Measurements from ENCODE around the gene SCFD2.

SCFD2 gene

GRCh38 chr4:53130896-53131561, 234.8 kb downstream of the SCFD2 start:
- Mint-ChIP-seq H3K9me3 (no peaks in the 10 kb centered on the region), H3K4me1 (no peaks in the 10 kb centered on the region), H3K36me3 (peaks cover 21% of the 10 kb centered on the region), H3K4me3 (no peak overlapping the region), H3K27ac (no peak overlapping the region), H3K27me3 (no peaks in the 10 kb centered on the region)
- no peak for ATAC-seq

GRCh38 chr4:53128706-53129357, 237.0 kb downstream of the SCFD2 start:
- no peak overlapping the region for H3K27ac Mint-ChIP-seq
- H3K36me3 Mint-ChIP-seq: peaks cover 22% of the 10 kb centered on the region
- H3K4me3 Mint-ChIP-seq: no peak overlapping the region
- no peaks in the 10 kb centered on the region for H3K9me3 Mint-ChIP-seq
- H3K27me3 Mint-ChIP-seq: no peaks in the 10 kb centered on the region
- H3K4me1 Mint-ChIP-seq: no peaks in the 10 kb centered on the region
- ATAC-seq: no peak

- ATAC-seq: no peak
- Mint-ChIP-seq H3K9me3 (no peaks in the 10 kb centered on the region), H3K27me3 (no peaks in the 10 kb centered on the region), H3K36me3 (peaks cover 20% of the 10 kb centered on the region), H3K4me1 (no peaks in the 10 kb centered on the region), H3K27ac (no peak overlapping the region), H3K4me3 (no peak overlapping the region)
Observed at GRCh38 chr4:53128231-53128630, 237.6 kb downstream of the SCFD2 start.

GRCh38 chr4:53127365-53127764, 238.5 kb downstream of the SCFD2 start:
- Mint-ChIP-seq H3K27me3 (no peaks in the 10 kb centered on the region), H3K27ac (no peak overlapping the region)

DNA sequence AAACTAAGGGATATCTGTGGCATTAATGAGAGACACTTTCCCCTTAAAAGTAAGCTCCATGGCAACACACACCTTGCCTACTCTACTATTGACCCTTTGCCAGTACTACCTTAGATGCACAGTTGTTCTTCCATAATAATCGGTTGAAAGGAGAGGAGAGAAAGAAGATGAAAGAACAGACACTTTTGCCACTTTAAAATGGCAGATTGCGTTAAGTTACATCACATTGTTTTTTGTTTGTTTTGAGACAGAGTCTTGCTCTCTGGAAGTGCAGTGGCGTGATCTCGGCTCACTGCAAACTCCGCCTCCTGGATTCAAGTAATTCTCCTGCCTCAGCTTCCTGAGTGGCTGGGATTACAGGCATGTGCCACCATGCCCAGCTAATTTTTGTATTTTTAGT, 239.8 kb downstream of the SCFD2 start:
- H3K27me3 Mint-ChIP-seq: no peaks in the 10 kb centered on the region
- peaks cover 13% of the 10 kb centered on the region for H3K36me3 Mint-ChIP-seq
- no peaks in the 10 kb centered on the region for H3K9me3 Mint-ChIP-seq
- no peak for ATAC-seq
- H3K4me1 Mint-ChIP-seq: no peaks in the 10 kb centered on the region
- H3K4me3 Mint-ChIP-seq: no peak overlapping the region
- H3K27ac Mint-ChIP-seq: no peak overlapping the region

More at GRCh38 chr4:53127365-53127764, 238.5 kb downstream of the SCFD2 start:
- Mint-ChIP-seq H3K36me3 (peaks cover 17% of the 10 kb centered on the region), H3K4me3 (no peak overlapping the region), H3K9me3 (no peaks in the 10 kb centered on the region), H3K4me1 (no peaks in the 10 kb centered on the region)
- ATAC-seq: no peak

- Mint-ChIP-seq H3K4me1 (no peaks in the 10 kb centered on the region), H3K36me3 (peaks cover 12% of the 10 kb centered on the region)
- no peak for ATAC-seq
Observed at GRCh38 chr4:53123819-53124218, 242.0 kb downstream of the SCFD2 start.

DNA sequence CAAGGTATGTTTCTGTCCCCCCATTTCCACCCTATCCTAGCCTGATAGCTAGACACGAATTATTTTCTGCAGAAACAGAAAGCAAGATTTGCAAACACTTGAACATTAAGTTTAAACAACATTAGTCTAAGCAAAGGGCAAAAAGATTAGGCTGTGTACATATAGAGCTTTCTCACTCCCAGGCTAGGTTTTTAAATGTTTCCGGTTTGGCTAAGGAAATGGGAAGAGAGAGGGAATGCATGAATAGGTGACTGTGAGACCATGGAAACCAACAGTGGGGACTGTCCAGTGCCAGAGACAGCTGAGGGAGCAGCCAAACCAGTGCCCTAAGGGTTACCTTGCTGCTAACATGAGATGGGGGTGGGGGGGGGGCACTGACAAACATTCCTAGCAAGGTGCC, 242.7 kb downstream of the SCFD2 start:
- no peak for ATAC-seq
- Mint-ChIP-seq H3K4me3 (no peak overlapping the region), H3K36me3 (peaks cover 16% of the 10 kb centered on the region), H3K4me1 (no peaks in the 10 kb centered on the region), H3K27ac (no peak overlapping the region), H3K9me3 (no peaks in the 10 kb centered on the region), H3K27me3 (no peaks in the 10 kb centered on the region)

More at GRCh38 chr4:53123819-53124218, 242.0 kb downstream of the SCFD2 start:
- no peak overlapping the region for H3K27ac Mint-ChIP-seq
- no peak overlapping the region for H3K4me3 Mint-ChIP-seq
- no peaks in the 10 kb centered on the region for H3K9me3 Mint-ChIP-seq
- H3K27me3 Mint-ChIP-seq: no peaks in the 10 kb centered on the region

DNA sequence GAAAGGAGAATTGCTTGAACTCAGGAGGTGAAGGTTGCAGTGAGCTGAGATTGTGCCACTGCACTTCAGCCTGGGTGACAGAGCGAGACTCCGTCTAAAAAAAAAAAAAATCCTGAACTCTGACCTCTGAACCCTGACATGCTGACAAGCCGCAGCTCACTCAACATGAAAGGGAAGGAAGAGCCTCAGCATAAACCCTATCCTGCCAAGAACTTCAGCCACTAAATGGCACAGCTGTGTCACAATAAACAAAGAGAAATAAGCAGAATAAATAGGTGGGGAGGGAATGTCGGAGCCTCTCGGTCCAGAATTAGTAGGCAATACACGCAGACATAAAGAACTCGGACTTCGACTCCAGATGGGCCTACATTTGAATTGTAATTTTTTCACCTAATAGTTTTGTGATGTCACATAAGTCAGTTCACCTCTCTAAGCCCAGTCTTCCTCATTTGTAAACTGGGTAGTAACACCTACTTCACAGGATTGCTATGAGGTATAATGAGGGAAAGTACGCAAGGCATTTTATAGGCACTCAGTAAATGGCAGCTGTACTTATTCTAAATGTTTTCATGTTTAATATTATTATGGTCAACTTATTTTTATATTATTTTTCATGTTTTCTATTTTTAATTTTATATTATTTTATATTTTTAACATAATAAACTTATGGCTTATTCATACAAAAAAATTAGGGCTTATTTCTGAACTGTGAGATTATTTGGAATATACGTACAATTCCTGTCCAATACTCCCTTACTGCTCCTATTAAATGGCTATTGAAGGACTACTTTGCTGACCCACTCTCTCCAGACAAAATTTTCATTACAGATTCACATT, 243.4 kb downstream of the SCFD2 start:
- H3K36me3 Mint-ChIP-seq: peaks cover 17% of the 10 kb centered on the region
- ATAC-seq: no peak
- H3K27me3 Mint-ChIP-seq: no peaks in the 10 kb centered on the region
- H3K27ac Mint-ChIP-seq: no peak overlapping the region
- H3K4me3 Mint-ChIP-seq: no peak overlapping the region
- peaks cover 1% of the 10 kb centered on the region for H3K4me1 Mint-ChIP-seq
- no peaks in the 10 kb centered on the region for H3K9me3 Mint-ChIP-seq

GRCh38 chr4:53121264-53121865, 244.5 kb downstream of the SCFD2 start:
- Mint-ChIP-seq H3K9me3 (no peaks in the 10 kb centered on the region), H3K27me3 (no peaks in the 10 kb centered on the region)

DNA sequence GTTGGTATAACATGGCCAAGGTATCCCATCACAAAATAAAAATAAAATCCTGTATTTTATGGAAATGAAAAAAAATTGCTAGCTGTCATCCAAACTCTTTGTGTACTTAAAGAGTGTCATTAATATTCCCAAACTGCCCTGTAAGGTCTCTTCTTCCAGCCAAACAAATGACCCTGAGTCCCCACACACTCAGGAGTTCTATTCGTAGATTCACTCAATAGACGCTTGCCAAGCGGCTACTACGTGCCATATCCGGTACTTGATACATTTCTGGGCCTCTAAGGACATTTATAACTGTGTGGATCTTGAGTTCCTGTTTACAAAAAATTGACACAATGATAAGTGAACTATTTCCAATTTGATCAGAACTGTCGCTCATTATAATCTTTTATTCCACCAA, 245.1 kb downstream of the SCFD2 start:
- Mint-ChIP-seq H3K9me3 (no peaks in the 10 kb centered on the region), H3K27ac (no peak overlapping the region), H3K4me3 (no peak overlapping the region), H3K36me3 (peaks cover 18% of the 10 kb centered on the region), H3K27me3 (no peaks in the 10 kb centered on the region), H3K4me1 (peaks cover 14% of the 10 kb centered on the region)
- no peak for ATAC-seq

More at GRCh38 chr4:53121264-53121865, 244.5 kb downstream of the SCFD2 start:
- Mint-ChIP-seq H3K4me3 (no peak overlapping the region), H3K36me3 (peaks cover 20% of the 10 kb centered on the region), H3K27ac (no peak overlapping the region), H3K4me1 (peaks cover 13% of the 10 kb centered on the region)
- no peak for ATAC-seq

- Mint-ChIP-seq H3K4me1 (peaks cover 14% of the 10 kb centered on the region), H3K36me3 (peaks cover 22% of the 10 kb centered on the region), H3K27ac (no peak overlapping the region), H3K9me3 (no peaks in the 10 kb centered on the region), H3K27me3 (no peaks in the 10 kb centered on the region), H3K4me3 (no peak overlapping the region)
- no peak for ATAC-seq
Observed at GRCh38 chr4:53119680-53120079, 246.2 kb downstream of the SCFD2 start.

DNA sequence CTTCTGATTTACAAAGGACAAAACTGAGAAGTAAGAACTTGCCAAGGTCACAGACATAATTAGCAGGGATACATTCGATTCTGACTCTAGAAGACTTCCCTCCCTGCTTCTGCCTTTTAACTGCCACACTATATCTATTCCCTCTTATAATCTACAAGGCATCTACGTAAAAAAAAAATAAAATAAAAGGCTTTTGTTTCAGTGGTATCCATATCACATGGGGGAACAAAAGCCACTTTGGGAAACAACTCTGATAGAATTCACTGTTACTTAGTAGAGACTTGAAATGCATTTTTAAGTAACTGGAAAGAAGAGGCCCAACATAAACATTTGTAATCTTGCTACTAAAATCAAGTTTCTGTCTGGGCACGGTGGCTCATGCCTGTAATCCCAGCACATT, 247.2 kb downstream of the SCFD2 start:
- Mint-ChIP-seq H3K4me3 (no peak overlapping the region), H3K36me3 (peaks cover 28% of the 10 kb centered on the region), H3K4me1 (peaks cover 14% of the 10 kb centered on the region), H3K27ac (no peak overlapping the region), H3K9me3 (no peaks in the 10 kb centered on the region), H3K27me3 (no peaks in the 10 kb centered on the region)
- ATAC-seq: no peak

GRCh38 chr4:53116954-53117353, 248.9 kb downstream of the SCFD2 start:
- no peak overlapping the region for H3K27ac Mint-ChIP-seq
- H3K27me3 Mint-ChIP-seq: no peaks in the 10 kb centered on the region
- H3K4me3 Mint-ChIP-seq: no peak overlapping the region
- ATAC-seq: no peak
- H3K36me3 Mint-ChIP-seq: peaks cover 33% of the 10 kb centered on the region
- H3K4me1 Mint-ChIP-seq: peaks cover 14% of the 10 kb centered on the region
- peaks cover 2% of the 10 kb centered on the region for H3K9me3 Mint-ChIP-seq

DNA sequence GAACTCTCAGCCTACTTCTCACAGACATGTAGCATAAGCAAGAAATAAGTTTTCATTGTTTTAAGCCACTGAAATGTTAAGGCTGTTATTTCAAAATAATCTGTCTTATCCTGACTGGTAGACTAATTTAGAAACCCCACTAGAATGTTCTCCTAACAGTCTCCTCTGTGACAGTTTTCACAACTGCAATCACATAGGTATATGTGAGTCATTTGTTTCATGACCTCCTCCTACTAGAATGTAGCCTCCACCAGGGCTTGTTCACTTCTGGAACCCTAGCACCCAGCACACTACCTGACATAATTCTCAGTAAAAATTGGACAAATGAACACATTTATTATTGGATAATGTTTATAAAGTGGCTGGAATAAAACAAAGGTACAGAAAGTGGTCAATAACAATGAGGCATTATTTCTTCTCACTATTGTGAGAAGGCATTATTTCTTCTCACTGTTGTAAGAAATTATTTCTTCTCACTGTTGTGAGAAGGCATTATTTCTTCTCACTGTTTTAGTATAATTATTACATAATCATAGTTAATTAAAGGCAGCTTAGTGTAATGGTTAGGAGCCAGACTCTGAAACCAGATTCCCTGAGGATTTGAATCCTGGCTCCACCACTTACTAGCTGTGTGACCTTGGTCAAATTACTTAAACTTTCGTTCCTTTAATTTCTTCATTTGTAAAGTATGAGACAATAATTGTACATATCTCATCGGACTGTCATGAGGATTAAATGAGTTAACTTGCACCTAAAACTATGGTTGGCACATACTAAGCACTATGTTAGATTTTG, 252.2 kb downstream of the SCFD2 start:
- H3K36me3 Mint-ChIP-seq: peaks cover 62% of the 10 kb centered on the region
- no peak for ATAC-seq
- no peaks in the 10 kb centered on the region for H3K27me3 Mint-ChIP-seq
- H3K4me1 Mint-ChIP-seq: peaks cover 25% of the 10 kb centered on the region
- peaks cover 10% of the 10 kb centered on the region for H3K9me3 Mint-ChIP-seq
- H3K4me3 Mint-ChIP-seq: no peak overlapping the region
- H3K27ac Mint-ChIP-seq: no peak overlapping the region
